Endothelial cell of umbilical vein (primary cell): ENCODE data around the gene COQ8B. TPM values are rescaled to one million over a fixed set of nuclear protein-coding genes. Genes with fewer than 3 reads are reported as not detected.

Experiments used
- BruUV-seq: library from RNA; stranded (reverse); fragments of 400-500 nt; replicated peaks from 2 replicates; lab custom pipeline; 2021; lab: Mats Ljungman, UMichigan
- CTCF ChIA-PET: fragments of 300-600, 350-600 bp; sonication (Branson Sonifier 250); formaldehyde crosslinking; loops from one replicate; lab custom pipeline; 2021; ENCODE audit warnings: antibody characterized with exemption, inconsistent platforms; lab: Charles Lee
- POLR2A ChIA-PET: fragments of 300-600, 350-600 bp; sonication (Branson Sonifier 250); formaldehyde crosslinking; loops from one replicate; lab custom pipeline; 2021; ENCODE audit warnings: antibody characterized with exemption, inconsistent platforms; lab: Charles Lee
- DNase-seq: peaks from one replicate; pipeline ENCODE4 v3.0.0-alpha.2; 2011; ENCODE audit warnings: low read depth, low spot score
- FAIRE-seq: peaks from 2 replicates; lab custom pipeline; 2011; peaks lifted over from hg19 to GRCh38; lab: Jason Lieb, UNC
- H2AFZ ChIP-seq: 2 replicates; pipeline ENCODE4 v1.6.0; 2012; ENCODE audit warnings: low read depth, low read length, control low read depth, inconsistent platforms
- H3K27ac ChIP-seq: 2 replicates; pipeline ENCODE4 v1.5.1; 2011; ENCODE audit warnings: low read depth, mild to moderate bottlenecking, control low read depth, low read length, moderate library complexity; ENCODE audit not compliant: insufficient read depth
- H3K27me3 ChIP-seq, 2 experiments: 2 replicates each; pipeline versions ENCODE4 v1.6.0 to v1.6.1; 2011; ENCODE audit warnings: low read length in 2 of 2, mixed read lengths in 1 of 2; ENCODE audit not compliant: control insufficient read depth in 2 of 2, insufficient read depth in 2 of 2
- H3K36me3 ChIP-seq, 2 experiments: 2 replicates in 1 of 2; 3 replicates in 1 of 2; pipeline ENCODE4 v1.5.1; 2011; ENCODE audit warnings: low read length in 2 of 2, mild to moderate bottlenecking in 1 of 2, moderate library complexity in 1 of 2; ENCODE audit not compliant: control insufficient read depth in 2 of 2, insufficient read depth in 2 of 2; ENCODE audit errors: extremely low read depth in 1 of 2
- H3K4me1 ChIP-seq: 3 replicates; pipeline ENCODE4 v1.5.1; 2011; ENCODE audit warnings: mild to moderate bottlenecking, low read length; ENCODE audit not compliant: control insufficient read depth, insufficient read depth; ENCODE audit errors: extremely low read depth
- H3K4me2 ChIP-seq: 2 replicates; pipeline ENCODE4 v1.6.1; 2011; ENCODE audit warnings: low read length, control low read depth, mixed read lengths; ENCODE audit not compliant: insufficient read depth
- H3K4me3 ChIP-seq, 3 experiments: fragments of 200-600 bp in 1 of 3; sonication (generic), shearing (Covaris generic) in 1 of 3; replicated peaks in 1 of 3; 2 replicates each; pipeline ENCODE4 v1.5.1; 2011 to 2016; ENCODE audit warnings: control low read depth in 3 of 3, low read length in 3 of 3, mild to moderate bottlenecking in 2 of 3, inconsistent platforms in 1 of 3, low read depth in 1 of 3, moderate library complexity in 1 of 3; ENCODE audit not compliant: insufficient read depth in 1 of 3
- H3K79me2 ChIP-seq: 2 replicates; pipeline ENCODE4 v1.6.0; 2012; ENCODE audit warnings: low read length, inconsistent platforms; ENCODE audit not compliant: control insufficient read depth, insufficient read depth
- H3K9ac ChIP-seq: replicated peaks from 2 replicates; pipeline ENCODE3; 2011; ENCODE audit warnings: low read length, control low read depth; ENCODE audit not compliant: insufficient read depth; ENCODE audit errors: extremely low read depth
- H3K9me1 ChIP-seq: replicated peaks from 3 replicates; pipeline ENCODE4 v1.6.0; 2011; ENCODE audit warnings: mild to moderate bottlenecking, low read length; ENCODE audit not compliant: control insufficient read depth, insufficient read depth; ENCODE audit errors: extremely low read depth
- H3K9me3 ChIP-seq: replicated peaks from 2 replicates; pipeline ENCODE4 v1.5.1; 2012; ENCODE audit warnings: low read length, inconsistent platforms; ENCODE audit not compliant: control insufficient read depth, insufficient read depth
- H4K20me1 ChIP-seq: replicated peaks from 2 replicates; pipeline ENCODE3; 2011; ENCODE audit warnings: mild to moderate bottlenecking, low read length; ENCODE audit not compliant: control insufficient read depth, insufficient read depth; ENCODE audit errors: extremely low read depth
- CTCF ChIP-seq, 2 donors: IDR thresholded peaks; 1 replicate in 1 of 2; 2 replicates in 1 of 2; pipeline ENCODE4 v1.5.1; 2011; ENCODE audit warnings: low read length in 2 of 2, mild to moderate bottlenecking in 2 of 2, moderate library complexity in 2 of 2, control low read depth in 1 of 2, inconsistent platforms in 1 of 2, low read depth in 1 of 2; ENCODE audit not compliant: insufficient read depth in 1 of 2; ENCODE audit errors: extremely low read depth in 1 of 2
- EZH2 ChIP-seq: IDR thresholded peaks from 2 replicates; pipeline ENCODE4 v1.6.1; 2012; ENCODE audit warnings: borderline replicate concordance, low read depth, mild to moderate bottlenecking, moderate library complexity, low read length, inconsistent platforms; ENCODE audit not compliant: severe bottlenecking
- FOS ChIP-seq: IDR thresholded peaks from 2 replicates; pipeline ENCODE4 v1.6.1; 2011; ENCODE audit warnings: mild to moderate bottlenecking, low read length, moderate library complexity, borderline replicate concordance; ENCODE audit not compliant: insufficient read depth
- GATA2 ChIP-seq: IDR thresholded peaks from 2 replicates; pipeline ENCODE4 v1.7.0; 2011; ENCODE audit warnings: low read depth, mild to moderate bottlenecking, moderate library complexity, mixed read lengths, low read length; ENCODE audit not compliant: insufficient read length, insufficient read depth
- JUN ChIP-seq: IDR thresholded peaks from 2 replicates; pipeline ENCODE4 v1.6.1; 2011; ENCODE audit warnings: borderline replicate concordance, low read depth; ENCODE audit not compliant: insufficient read length, insufficient read depth
- MAX ChIP-seq: IDR thresholded peaks from 2 replicates; pipeline ENCODE4 v1.6.1; 2011; ENCODE audit not compliant: insufficient read depth, insufficient read length
- MYC ChIP-seq: IDR thresholded peaks from one replicate; pipeline ENCODE4 v1.6.1; 2011; ENCODE audit warnings: mild to moderate bottlenecking, low read depth, low read length
- POLR2A ChIP-seq: IDR thresholded peaks from 2 replicates; pipeline ENCODE4 v1.6.1; 2012; ENCODE audit warnings: low read depth, mild to moderate bottlenecking, control low read depth, low read length
- POLR2AphosphoS5 ChIP-seq: IDR thresholded peaks from 2 replicates; pipeline ENCODE4 v1.6.1; 2012; ENCODE audit warnings: low read depth, mild to moderate bottlenecking, control low read depth, low read length, moderate library complexity; ENCODE audit not compliant: insufficient read depth
- dilution Hi-C: fragments of 300-500 bp; cut with MboI; formaldehyde crosslinking; loops from one replicate; pipeline ENCODE4 v1.15.0; 2019; ENCODE audit warnings: low sequenced_read_pairs; ENCODE audit not compliant: extremely low pct_ligation_motif_present
- intact Hi-C: fragments of 100-400 bp; cut with micrococcal nuclease; formaldehyde crosslinking; loops from one replicate; pipeline ENCODE4 v1.10.0; 2022
- polyA plus RNA-seq, 4 experiments: library from polyadenylated mRNA; depleted of rRNA in 3 of 4; stranded (reverse) in 3 of 4; unstranded in 1 of 4; fragments of >200 nt; gene quantifications; 2 replicates each; pipeline versions ENCODE4 v1.2.1 to v1.2.3, GENCODE V29; 2011 to 2012; ENCODE audit warnings: missing spikeins in 1 of 4
- total RNA-seq: library from RNA; stranded (reverse); gene quantifications from 2 replicates; pipeline ENCODE4 v1.2.3, GENCODE V29; 2021

The COQ8B gene
- total and polyA plus RNA-seq, 2 donors (not counting 3 experiments of a cell fraction or from before 2014, with no cell fraction given): 16.2 to 19.2 TPM

GRCh38 chr19:40668991-40669614 lies 47.6 kb downstream of the COQ8B start:
- BruUV-seq: no TSS peak
- no peak for FAIRE-seq
- no peaks in the 10 kb centered on the region for H3K9me1 ChIP-seq

More at GRCh38 chr19:40668991-40669614, 47.6 kb downstream of the COQ8B start:
- no peak for DNase-seq
- Histone ChIP-seq H3K4me2 (no peak overlapping the region), H3K27ac (no peak overlapping the region), H3K9ac (no peak overlapping the region), H4K20me1 (no peaks in the 10 kb centered on the region), H3K27me3 (no peaks in the 10 kb centered on the region), H3K36me3 (peaks cover 23 to 48% of the 10 kb centered on the region in 2 experiments), H3K4me3 (no peak overlapping the region), H2AFZ (no peak overlapping the region), H3K4me1 (peaks cover 10% of the 10 kb centered on the region), H3K79me2 (no peaks in the 10 kb centered on the region), H3K9me3 (no peaks in the 10 kb centered on the region)
- dilution Hi-C loops (no loop called here), intact Hi-C loops (no loop called here)
- ChIA-PET CTCF (no interaction called here), POLR2A (no interaction called here)
- TF ChIP-seq JUN (no peak), POLR2A (no peak), EZH2 (no peak), CTCF (IDR thresholded peaks at IDR 0.05; ENCODE audit: extremely low read depth in 1 of 2, insufficient read depth in 1 of 2, low read depth in 1 of 2, low read length in 2 of 2) (no peak), MAX (no peak), FOS (no peak), MYC (no peak), GATA2 (no peak), POLR2AphosphoS5 (no peak)
